Mesendoderm (in vitro differentiated cells): ENCODE data around the gene PXK.
"Not testable (repeated sequence)": the region's sequence is repeated elsewhere in the genome, so short reads cannot be mapped to it uniquely, and the experiment has no call there.

Source experiments
- DNase-seq: peaks from one replicate; pipeline ENCODE4 v3.0.0; 2013
- H2AK5ac ChIP-seq: 2 replicates; pipeline ENCODE4 v1.6.1; 2013; ENCODE audit warnings: low read length, inconsistent platforms
- H2BK120ac ChIP-seq: 2 replicates; pipeline ENCODE4 v1.6.1; 2013; ENCODE audit warnings: low read depth, mild to moderate bottlenecking, low read length, moderate library complexity, mixed read lengths
- H2BK15ac ChIP-seq: replicated peaks from 2 replicates; pipeline ENCODE4 v1.6.1; 2013; ENCODE audit warnings: low read depth, mild to moderate bottlenecking, moderate library complexity
- H2BK5ac ChIP-seq: 2 replicates; pipeline ENCODE4 v1.6.1; 2013; ENCODE audit warnings: low read length, inconsistent platforms
- H3K18ac ChIP-seq: 2 replicates; pipeline ENCODE4 v1.6.1; 2013; ENCODE audit warnings: mild to moderate bottlenecking, low read length, mixed read lengths
- H3K23ac ChIP-seq: one replicate; pipeline ENCODE4 v1.6.1; 2013; ENCODE audit warnings: low read length
- H3K27ac ChIP-seq: 2 replicates; pipeline ENCODE4 v1.5.1; 2013; ENCODE audit warnings: low read depth, mild to moderate bottlenecking, inconsistent platforms, low read length, moderate library complexity
- H3K27me3 ChIP-seq: 2 replicates; pipeline ENCODE4 v1.6.1; 2013; ENCODE audit warnings: low read length, control low read depth, mild to moderate bottlenecking, inconsistent platforms; ENCODE audit not compliant: insufficient read depth, poor library complexity
- H3K36me3 ChIP-seq: 2 replicates; pipeline ENCODE4 v1.6.1; 2013; ENCODE audit warnings: low read length, inconsistent platforms; ENCODE audit not compliant: control insufficient read depth, insufficient read depth
- H3K4ac ChIP-seq: one replicate; pipeline ENCODE4 v1.6.1; 2013; ENCODE audit warnings: low read depth, mild to moderate bottlenecking, low read length, moderate library complexity
- H3K4me1 ChIP-seq: 2 replicates; pipeline ENCODE4 v1.6.1; 2013; ENCODE audit warnings: low read depth, low read length, inconsistent platforms; ENCODE audit not compliant: control insufficient read depth
- H3K4me2 ChIP-seq: 2 replicates; pipeline ENCODE4 v1.6.1; 2013; ENCODE audit warnings: low read length
- H3K4me3 ChIP-seq: 2 replicates; pipeline ENCODE4 v1.5.1; 2013; ENCODE audit warnings: mild to moderate bottlenecking, low read length
- H3K56ac ChIP-seq: one replicate; pipeline ENCODE4 v1.6.1; 2013; ENCODE audit warnings: low read length
- H3K79me1 ChIP-seq: 2 replicates; pipeline ENCODE4 v1.6.1; 2013; ENCODE audit warnings: low read length, inconsistent platforms
- H3K79me2 ChIP-seq: 2 replicates; pipeline ENCODE4 v1.6.1; 2013; ENCODE audit warnings: mild to moderate bottlenecking, low read length; ENCODE audit not compliant: control insufficient read depth, insufficient read depth
- H3K9ac ChIP-seq: 2 replicates; pipeline ENCODE4 v1.6.1; 2013; ENCODE audit warnings: low read length, inconsistent platforms
- H4K5ac ChIP-seq: one replicate; pipeline ENCODE4 v1.6.1; 2013; ENCODE audit warnings: low read length
- H4K8ac ChIP-seq: one replicate; pipeline ENCODE4 v1.6.1; 2013; ENCODE audit warnings: low read depth, mild to moderate bottlenecking, control low read depth, low read length, moderate library complexity
- WGBS: extraction: QIAGEN DNeasy Blood & Tissue Kit; methylation state at CpG from one replicate; pipeline ENCODE4 v1.1.7; 2013; ENCODE audit warnings: low lambda C conversion rate, missing lambda C conversion rate; ENCODE audit not compliant: insufficient coverage; ENCODE audit errors: extremely low coverage; 5-methylcytosine and 5-hydroxymethylcytosine counted together

PXK gene

GRCh38 chr3:58336135-58336882 is 3.6 kb downstream of the PXK start:
- Histone ChIP-seq H3K4ac (no peak overlapping the region), H3K56ac (no peak overlapping the region), H3K23ac (no peak overlapping the region), H4K5ac (no peak overlapping the region), H4K8ac (no peak overlapping the region), H3K4me2 (no peak overlapping the region), H2BK15ac (no peak overlapping the region), H3K4me1 (no peaks in the 10 kb centered on the region), H3K18ac (no peak overlapping the region), H2AK5ac (no peak overlapping the region), H2BK120ac (no peak overlapping the region), H2BK5ac (no peak overlapping the region), H3K27me3 (no peaks in the 10 kb centered on the region), H3K9ac (no peak overlapping the region), H3K36me3 (no peaks in the 10 kb centered on the region), H3K79me2 (no peaks in the 10 kb centered on the region), H3K27ac (no peak overlapping the region), H3K79me1 (no peaks in the 10 kb centered on the region), H3K4me3 (no peak overlapping the region)
- DNase-seq: no peak
- WGBS: no CpG with 5 or more reads among the region's 3 CpGs

GRCh38 chr3:58337190-58337589 is 4.5 kb downstream of the PXK start:
- H3K9ac ChIP-seq: no peak overlapping the region
- H2AK5ac ChIP-seq: no peak overlapping the region
- H2BK120ac ChIP-seq: no peak overlapping the region
- H3K79me1 ChIP-seq: no peaks in the 10 kb centered on the region
- H3K18ac ChIP-seq: no peak overlapping the region
- no peak overlapping the region for H4K8ac ChIP-seq
- no peak overlapping the region for H2BK5ac ChIP-seq
- no peak overlapping the region for H4K5ac ChIP-seq
- no peak overlapping the region for H3K56ac ChIP-seq
- H3K27me3 ChIP-seq: no peaks in the 10 kb centered on the region
- H3K4me2 ChIP-seq: no peak overlapping the region
- no peaks in the 10 kb centered on the region for H3K36me3 ChIP-seq
- no peak for DNase-seq
- no peak overlapping the region for H3K4me3 ChIP-seq
- H3K4me1 ChIP-seq: no peaks in the 10 kb centered on the region
- no peaks in the 10 kb centered on the region for H3K79me2 ChIP-seq
- WGBS: no CpG with 5 or more reads among the region's 1 CpG
- no peak overlapping the region for H3K4ac ChIP-seq
- H3K27ac ChIP-seq: no peak overlapping the region
- no peak overlapping the region for H3K23ac ChIP-seq
- H2BK15ac ChIP-seq: no peak overlapping the region

- not testable (repeated sequence) for H3K79me2 ChIP-seq, H3K36me3 ChIP-seq, H3K56ac ChIP-seq, H3K4me2 ChIP-seq, H3K9ac ChIP-seq, H4K8ac ChIP-seq, H3K4me1 ChIP-seq, H3K79me1 ChIP-seq, H3K4ac ChIP-seq, DNase-seq, H3K27me3 ChIP-seq, H2BK120ac ChIP-seq, H2AK5ac ChIP-seq, H3K27ac ChIP-seq, H4K5ac ChIP-seq, H3K4me3 ChIP-seq, H3K18ac ChIP-seq, H2BK5ac ChIP-seq, H3K23ac ChIP-seq, H2BK15ac ChIP-seq
- WGBS: 100% methylated on average over 1 of the region's 12 CpGs
These were observed 6.5 kb downstream of the PXK start for GRCh38 chr3:58339146-58339545.

- no peaks in the 10 kb centered on the region for H3K79me2 ChIP-seq
- no peak overlapping the region for H3K4ac ChIP-seq
- H3K4me2 ChIP-seq: no peak overlapping the region
- H4K5ac ChIP-seq: no peak overlapping the region
- WGBS: no CpG with 5 or more reads among the region's 3 CpGs
- no peak overlapping the region for H2BK15ac ChIP-seq
- no peak overlapping the region for H3K9ac ChIP-seq
- no peak overlapping the region for H2AK5ac ChIP-seq
- no peak overlapping the region for H3K56ac ChIP-seq
- H4K8ac ChIP-seq: no peak overlapping the region
- no peaks in the 10 kb centered on the region for H3K79me1 ChIP-seq
- H2BK5ac ChIP-seq: no peak overlapping the region
- DNase-seq: no peak
- no peak overlapping the region for H2BK120ac ChIP-seq
- H3K4me1 ChIP-seq: no peaks in the 10 kb centered on the region
- H3K36me3 ChIP-seq: no peaks in the 10 kb centered on the region
- no peak overlapping the region for H3K23ac ChIP-seq
- no peak overlapping the region for H3K4me3 ChIP-seq
- no peaks in the 10 kb centered on the region for H3K27me3 ChIP-seq
- no peak overlapping the region for H3K18ac ChIP-seq
- H3K27ac ChIP-seq: no peak overlapping the region
These were observed 8.0 kb downstream of the PXK start for GRCh38 chr3:58340594-58341244.

- Histone ChIP-seq H3K27me3 (no peaks in the 10 kb centered on the region), H4K5ac (no peak overlapping the region), H3K9ac (no peak overlapping the region), H3K4me1 (no peaks in the 10 kb centered on the region), H3K4me2 (no peak overlapping the region), H3K79me1 (no peaks in the 10 kb centered on the region), H3K27ac (no peak overlapping the region), H3K36me3 (no peaks in the 10 kb centered on the region), H2BK120ac (no peak overlapping the region), H2AK5ac (no peak overlapping the region), H2BK5ac (no peak overlapping the region), H3K4ac (no peak overlapping the region), H3K23ac (no peak overlapping the region), H2BK15ac (no peak overlapping the region), H4K8ac (no peak overlapping the region), H3K4me3 (no peak overlapping the region), H3K18ac (no peak overlapping the region), H3K56ac (no peak overlapping the region), H3K79me2 (no peaks in the 10 kb centered on the region)
- DNase-seq: no peak
- WGBS: no CpG with 5 or more reads among the region's 3 CpGs
These were observed 8.7 kb downstream of the PXK start for GRCh38 chr3:58341376-58341775.
